ENCODE data around the gene DNAH3. TPM values are rescaled to one million over a fixed set of nuclear protein-coding genes. Genes with fewer than 3 reads are reported as not detected.
A peak's percentile ranks its signal among the peaks of the same experiment; 100 is the strongest.

DNAH3 gene
- total and polyA plus RNA-seq, 2 of the 13 experiments (the other 11 are each of a cell fraction or from before 2014, with no cell fraction given): 0.07 to 0.08 TPM

DNA sequence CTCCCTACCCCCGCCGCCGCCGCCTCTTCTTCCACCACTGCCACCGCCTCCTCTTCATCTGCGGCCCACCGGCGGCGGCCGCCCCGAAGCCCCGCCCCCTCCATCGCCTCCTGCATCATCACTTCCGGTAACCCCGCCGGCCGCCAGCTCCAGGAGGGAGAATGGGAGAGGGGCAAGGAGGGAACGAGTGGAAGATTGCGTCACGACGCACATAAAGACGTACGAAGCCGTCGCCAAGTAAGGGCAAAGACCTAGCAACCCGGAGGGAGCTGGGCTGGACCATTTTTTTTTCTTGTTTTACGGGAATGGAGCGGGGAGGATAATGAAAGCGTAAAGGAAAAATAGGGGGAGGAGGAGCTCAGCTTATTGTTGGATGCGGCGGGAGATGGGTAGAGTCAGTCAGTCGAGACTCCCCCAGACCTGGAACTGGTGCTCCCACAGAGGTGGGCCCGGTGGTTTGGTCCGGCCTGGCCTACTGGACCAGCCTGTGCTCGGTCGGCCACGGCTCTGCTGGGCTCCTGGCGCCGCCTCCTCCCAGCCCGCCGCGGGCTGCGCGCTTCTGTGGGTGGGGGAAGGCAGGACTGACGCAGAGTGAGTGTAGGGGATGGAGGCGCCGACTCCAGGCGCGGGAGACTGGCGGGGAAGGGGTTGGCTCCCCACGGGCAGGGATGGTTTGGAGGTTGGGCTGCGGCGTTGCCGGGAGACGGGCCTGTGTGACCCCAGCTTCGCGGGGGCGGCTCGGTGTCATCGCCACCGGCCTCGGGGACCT, 250.2 kb downstream of the DNAH3 start, which contains the start of the genes DCUN1D3 and LYRM1 (continued):
- TF ChIP-seq PAWR (CRISPR knock-in tag; IDR thresholded peaks at IDR 0.05; ENCODE audit: borderline replicate concordance) (no peak), HBP1 (CRISPR knock-in tag; IDR thresholded peaks at IDR 0.05; ENCODE audit: low read depth) (peak; percentile 58), PCBP1 (IDR thresholded peaks at IDR 0.05; ENCODE audit: borderline replicate concordance, low read depth, low read length) (peak; percentile 88; the same call in 1 of the 2 replicates), TRIM22 (IDR thresholded peaks at IDR 0.05) (no peak), ZNF432 (CRISPR knock-in tag; IDR thresholded peaks at IDR 0.05; ENCODE audit: borderline replicate concordance) (no peak), SOX6 (IDR thresholded peaks at IDR 0.05) (no peak), SOX6 (CRISPR knock-in tag; IDR thresholded peaks at IDR 0.05) (peak; percentile 77), MZF1 (CRISPR knock-in tag; IDR thresholded peaks at IDR 0.05; ENCODE audit: borderline replicate concordance) (no peak), TRAFD1 (CRISPR knock-in tag; IDR thresholded peaks at IDR 0.05; ENCODE audit: borderline replicate concordance) (peak; percentile 94; the same call in 1 of the 2 replicates), ZNF781 (CRISPR knock-in tag; IDR thresholded peaks at IDR 0.05; ENCODE audit: borderline replicate concordance, not compliant biosample characterization) (peak; percentile 88), SNAPC2 (CRISPR knock-in tag; IDR thresholded peaks at IDR 0.05) (peak; percentile 90; the same call in 1 of the 2 replicates), ZMYM4 (CRISPR knock-in tag; IDR thresholded peaks at IDR 0.05) (peak; percentile 62), FOSL1 (CRISPR knock-in tag; IDR thresholded peaks at IDR 0.05; ENCODE audit: borderline replicate concordance) (no peak), RORA (CRISPR knock-in tag; IDR thresholded peaks at IDR 0.05) (no peak), ZBTB44 (CRISPR knock-in tag; IDR thresholded peaks at IDR 0.05) (no peak), MNT (IDR thresholded peaks at IDR 0.05) (no peak), ZNF746 (CRISPR knock-in tag; IDR thresholded peaks at IDR 0.05) (peak; percentile 59), SMC3 (IDR thresholded peaks at IDR 0.05; ENCODE audit: low read length) (peak; percentile 54; the same call in 1 of the 2 replicates)
- TF ChIP-seq, protein P1, sequence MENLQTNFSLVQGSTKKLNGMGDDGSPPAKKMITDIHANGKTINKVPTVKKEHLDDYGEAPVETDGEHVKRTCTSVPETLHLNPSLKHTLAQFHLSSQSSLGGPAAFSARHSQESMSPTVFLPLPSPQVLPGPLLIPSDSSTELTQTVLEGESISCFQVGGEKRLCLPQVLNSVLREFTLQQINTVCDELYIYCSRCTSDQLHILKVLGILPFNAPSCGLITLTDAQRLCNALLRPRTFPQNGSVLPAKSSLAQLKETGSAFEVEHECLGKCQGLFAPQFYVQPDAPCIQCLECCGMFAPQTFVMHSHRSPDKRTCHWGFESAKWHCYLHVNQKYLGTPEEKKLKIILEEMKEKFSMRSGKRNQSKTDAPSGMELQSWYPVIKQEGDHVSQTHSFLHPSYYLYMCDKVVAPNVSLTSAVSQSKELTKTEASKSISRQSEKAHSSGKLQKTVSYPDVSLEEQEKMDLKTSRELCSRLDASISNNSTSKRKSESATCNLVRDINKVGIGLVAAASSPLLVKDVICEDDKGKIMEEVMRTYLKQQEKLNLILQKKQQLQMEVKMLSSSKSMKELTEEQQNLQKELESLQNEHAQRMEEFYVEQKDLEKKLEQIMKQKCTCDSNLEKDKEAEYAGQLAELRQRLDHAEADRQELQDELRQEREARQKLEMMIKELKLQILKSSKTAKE (CRISPR knock-in tag; IDR thresholded peaks at IDR 0.05; ENCODE audit: borderline replicate concordance): peak; percentile 61

Measured in HepG2 (cell line).